ENCODE results near the gene BABAM1.

- no peak for TF ChIP-seq SPI1 (IDR thresholded peaks at IDR 0.05; ENCODE audit: low read depth, low read length)
- no peak for TF ChIP-seq POLR2A (IDR thresholded peaks at IDR 0.05; ENCODE audit: low read depth, low read length)
- no peak for TF ChIP-seq TAF1 (IDR thresholded peaks at IDR 0.05; ENCODE audit: low read depth, low read length)
Measured at GRCh38 chr19:17248011-17248776, 19.0 kb upstream of the BABAM1 start.

All from GM12891 (cell line).